Esophagus muscularis mucosa (tissue), 4 donors: ENCODE data around the gene CCDC47. TPM values are rescaled to one million over a fixed set of nuclear protein-coding genes. Genes with fewer than 3 reads are reported as not detected.
"Not testable (repeated sequence)": the region's sequence is repeated elsewhere in the genome, so short reads cannot be mapped to it uniquely, and the experiment has no call there.

Experiments
- DNase-seq: peaks from one replicate; pipeline ENCODE4 v3.0.0-alpha.2; 2017; ENCODE audit errors: extremely low spot score
- H3K27ac ChIP-seq, 4 donors: fragments of 200-600 bp; sonication (generic); replicated peaks in 1 of 4; 1 replicate in 3 of 4; 2 replicates in 1 of 4; pipeline ENCODE4 v1.5.1; 2016 to 2019; ENCODE audit warnings: mild to moderate bottlenecking in 1 of 4
- H3K27me3 ChIP-seq, 4 donors: fragments of 200-600 bp; sonication (generic); one replicate each; pipeline versions ENCODE4 v1.5.1 to v1.6.0; 2016 to 2019
- H3K36me3 ChIP-seq, 4 donors: fragments of 200-600 bp; sonication (generic); one replicate each; pipeline ENCODE4 v1.5.1; 2016 to 2019
- H3K4me1 ChIP-seq, 4 donors: fragments of 200-600 bp; sonication (generic); one replicate each; pipeline ENCODE4 v1.5.1; 2016 to 2019
- H3K4me3 ChIP-seq, 4 donors: fragments of 200-600 bp; sonication (generic); 1 replicate in 2 of 4; 2 replicates in 2 of 4; pipeline ENCODE4 v1.5.1; 2016 to 2019; ENCODE audit warnings: mild to moderate bottlenecking in 4 of 4, moderate library complexity in 1 of 4
- H3K9me3 ChIP-seq, 4 donors: fragments of 200-600 bp; sonication (generic); 1 replicate in 3 of 4; 2 replicates in 1 of 4; pipeline ENCODE4 v1.5.1; 2016 to 2019
- CTCF ChIP-seq, 3 experiments: fragments of 200-600 bp in 2 of 3; fragments of 450-650 bp in 1 of 3; sonication (generic) in 2 of 3; IDR thresholded peaks; one replicate each; pipeline ENCODE4 v1.5.1; 2017 to 2019; ENCODE audit warnings: antibody characterized with exemption in 3 of 3, mild to moderate bottlenecking in 2 of 3, moderate library complexity in 1 of 3
- EP300 ChIP-seq: sonication (generic); formaldehyde crosslinking; IDR thresholded peaks from one replicate; pipeline ENCODE4 v1.6.1; 2017; ENCODE audit warnings: antibody characterized with exemption
- POLR2A ChIP-seq: fragments of 450-650 bp; IDR thresholded peaks from one replicate; pipeline ENCODE4 v1.6.1; 2017; ENCODE audit warnings: antibody characterized with exemption, moderate library complexity, mild to moderate bottlenecking, low read depth
- POLR2AphosphoS5 ChIP-seq, 2 donors: sonication (generic); formaldehyde crosslinking; IDR thresholded peaks; one replicate each; pipeline ENCODE4 v1.6.1; 2017; ENCODE audit warnings: antibody characterized with exemption in 2 of 2
- WGBS: methylation state at CpG from one replicate; pipeline ENCODE4 v1.1.5; 2018; 5-methylcytosine and 5-hydroxymethylcytosine counted together
- intact Hi-C: fragments of 100-400 bp; cut with DNase I; formaldehyde crosslinking; loops from one replicate; pipeline ENCODE4 v1.15.1; 2023
- total RNA-seq, 4 donors: library from RNA; depleted of rRNA; stranded (reverse); fragments of >200 nt; gene quantifications; one replicate each; pipeline versions ENCODE4 v1.1.0 to v1.2.1, GENCODE V29; 2016

Gene CCDC47
- total RNA-seq, 4 donors from 2014 or later = 47.3 to 60.7 (median 56.2) TPM

DNA sequence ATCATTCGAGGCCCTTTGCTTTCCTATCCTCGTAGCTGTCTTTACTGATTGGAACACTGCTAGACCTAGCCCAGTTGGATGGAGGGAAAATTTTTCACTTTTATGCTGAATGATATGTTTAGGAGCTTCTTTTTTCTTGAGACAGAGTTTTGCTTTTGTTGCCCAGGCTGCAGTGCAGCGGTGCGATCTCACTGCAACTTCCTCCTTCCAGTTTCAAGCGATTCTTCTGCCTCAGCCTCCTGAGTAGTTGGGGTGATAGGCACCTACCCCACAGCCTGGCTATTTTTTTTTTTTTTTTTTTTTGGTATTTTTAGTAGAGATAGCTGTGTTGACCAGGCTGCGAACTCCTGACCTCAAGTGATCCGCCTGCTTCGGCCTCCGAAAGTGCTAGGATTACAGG lies 36.6 kb upstream of the CCDC47 start:
- intact Hi-C loops = no loop called here
- TF ChIP-seq CTCF (IDR thresholded peaks at IDR 0.05) (no peak), EP300 (no peak), POLR2A (no peak), POLR2AphosphoS5 (IDR thresholded peaks at IDR 0.05) (no peak)
- Histone ChIP-seq H3K4me1 (no peaks in the 10 kb centered on the region), H3K9me3 (no peaks in the 10 kb centered on the region), H3K27ac (no peak overlapping the region), H3K4me3 (no peak overlapping the region), H3K27me3 (no peaks in the 10 kb centered on the region), H3K36me3 (peaks cover 93 to 100% (median 98%) of the 10 kb centered on the region in 4 donors)
- 82% methylated on average over 9 of the region's 9 CpGs for WGBS
- DNase-seq = no peak

DNA sequence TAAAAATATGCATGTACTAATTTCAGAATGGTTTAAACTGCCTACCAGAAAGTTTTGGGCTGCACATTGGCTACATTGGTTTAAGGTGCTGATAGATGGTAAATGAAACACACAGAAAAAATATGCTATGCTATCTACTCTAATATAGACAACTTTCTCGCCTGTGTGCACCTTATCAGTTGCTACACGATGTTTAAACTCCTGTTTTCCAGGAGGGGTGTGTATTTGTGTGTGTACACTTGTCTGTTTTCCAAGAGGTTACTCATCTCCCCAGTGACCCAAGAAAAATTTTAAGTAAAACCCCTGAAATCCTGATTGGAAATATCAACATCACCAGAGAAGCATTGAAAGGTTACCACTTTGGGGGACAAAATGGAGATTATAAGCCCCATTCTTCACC lies 32.2 kb upstream of the CCDC47 start:
- DNase-seq = no peak
- no peak overlapping the region for H3K27ac ChIP-seq
- H3K27me3 ChIP-seq = no peaks in the 10 kb centered on the region
- H3K4me3 ChIP-seq = no peak overlapping the region
- 85% methylated on average over 2 of the region's 2 CpGs for WGBS
- peaks cover 68 to 100% (median 96%) of the 10 kb centered on the region in 4 donors for H3K36me3 ChIP-seq
- no peaks in the 10 kb centered on the region for H3K4me1 ChIP-seq
- no peaks in the 10 kb centered on the region for H3K9me3 ChIP-seq
- intact Hi-C loops = no loop called here
- no peak for TF ChIP-seq POLR2A
- no peak for TF ChIP-seq POLR2AphosphoS5 (IDR thresholded peaks at IDR 0.05)
- no peak for TF ChIP-seq EP300
- TF ChIP-seq CTCF (IDR thresholded peaks at IDR 0.05) = no peak

GRCh38 chr17:63804328-63804727 lies 30.9 kb upstream of the CCDC47 start:
- DNase-seq = no peak
- H3K36me3 ChIP-seq = peaks cover 68 to 100% (median 96%) of the 10 kb centered on the region in 4 donors
- H3K9me3 ChIP-seq = no peaks in the 10 kb centered on the region
- intact Hi-C loops = no loop called here
- no peaks in the 10 kb centered on the region for H3K4me1 ChIP-seq
- no peak overlapping the region for H3K27ac ChIP-seq
- TF ChIP-seq POLR2A = no peak
- no peak for TF ChIP-seq POLR2AphosphoS5 (IDR thresholded peaks at IDR 0.05)
- no peak for TF ChIP-seq CTCF (IDR thresholded peaks at IDR 0.05)
- no peak for TF ChIP-seq EP300
- WGBS = 64% methylated on average over 1 of the region's 1 CpG
- H3K4me3 ChIP-seq = no peak overlapping the region
- H3K27me3 ChIP-seq = no peaks in the 10 kb centered on the region

DNA sequence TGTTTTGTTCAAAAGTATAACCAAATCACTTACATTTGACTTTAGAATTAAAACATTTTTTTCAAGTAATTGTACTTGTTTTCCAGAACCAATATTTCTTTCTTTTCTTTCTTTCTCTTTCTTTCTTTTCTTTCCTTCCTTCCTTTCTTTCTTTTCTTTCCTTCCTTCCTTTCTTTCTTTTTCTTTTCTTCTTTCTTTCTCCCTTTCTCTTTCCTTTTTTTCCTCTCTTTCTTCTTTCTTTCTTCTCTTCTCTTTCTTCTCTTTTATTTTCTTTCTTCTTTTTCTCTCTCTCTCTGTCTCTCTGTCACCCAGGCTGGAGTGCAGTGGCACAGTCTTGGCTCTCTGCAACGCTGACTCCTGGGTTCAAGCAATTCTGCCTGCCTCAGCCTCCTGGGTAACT lies 27.4 kb upstream of the CCDC47 start:
- Histone ChIP-seq H3K36me3 (peaks cover 62 to 100% (median 94%) of the 10 kb centered on the region in 4 donors), H3K9me3 (no peaks in the 10 kb centered on the region), H3K4me3 (no peak overlapping the region), H3K27me3 (no peaks in the 10 kb centered on the region), H3K27ac (no peak overlapping the region), H3K4me1 (no peaks in the 10 kb centered on the region)
- intact Hi-C loops = no loop called here
- TF ChIP-seq POLR2A (no peak), EP300 (no peak), CTCF (IDR thresholded peaks at IDR 0.05) (no peak), POLR2AphosphoS5 (IDR thresholded peaks at IDR 0.05) (no peak)
- 88% methylated on average over 1 of the region's 1 CpG for WGBS
- no peak for DNase-seq

DNA sequence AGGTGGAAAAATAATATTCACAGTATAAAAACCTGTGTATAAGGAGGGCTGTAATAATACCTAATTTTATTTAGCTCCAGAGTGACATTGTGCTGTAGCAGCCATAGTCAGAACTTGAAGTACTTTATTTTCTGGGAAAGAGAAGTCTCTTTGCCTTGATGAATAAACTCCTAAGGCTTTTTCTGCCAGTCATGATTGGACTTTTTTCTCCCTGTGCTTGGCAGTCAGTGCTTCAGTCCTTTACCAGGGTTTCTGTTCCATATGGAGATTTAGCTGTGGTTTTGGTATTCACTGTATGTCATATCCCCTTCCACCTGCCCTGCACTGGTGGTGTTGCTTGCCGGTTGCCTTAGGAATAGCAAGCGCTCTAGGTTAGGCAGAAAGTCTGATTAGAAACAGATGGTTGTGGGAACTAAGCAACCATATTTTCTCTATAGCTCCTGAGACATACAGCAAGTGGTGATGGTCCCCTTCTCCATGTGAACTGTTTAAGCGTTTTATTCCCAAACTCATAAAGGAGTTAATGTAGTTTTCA lies 25.2 kb upstream of the CCDC47 start:
- no peak overlapping the region for H3K27ac ChIP-seq
- peaks cover 79 to 100% (median 95%) of the 10 kb centered on the region in 4 donors for H3K36me3 ChIP-seq
- TF ChIP-seq CTCF (IDR thresholded peaks at IDR 0.05) (no peak), POLR2A (no peak), EP300 (no peak), POLR2AphosphoS5 (IDR thresholded peaks at IDR 0.05) (no peak)
- intact Hi-C loops = no loop called here
- no peak for DNase-seq
- no peaks in the 10 kb centered on the region for H3K27me3 ChIP-seq
- H3K9me3 ChIP-seq = no peaks in the 10 kb centered on the region
- no peak overlapping the region for H3K4me3 ChIP-seq
- WGBS = 94% methylated on average over 3 of the region's 3 CpGs
- H3K4me1 ChIP-seq = no peaks in the 10 kb centered on the region

GRCh38 chr17:63796375-63796774 lies 23.0 kb upstream of the CCDC47 start:
- H3K4me3 ChIP-seq, DNase-seq, H3K27ac ChIP-seq, H3K4me1 ChIP-seq, H3K9me3 ChIP-seq, H3K27me3 ChIP-seq, intact Hi-C loops: not testable (repeated sequence)
- 92% methylated on average over 10 of the region's 10 CpGs for WGBS
- H3K36me3 ChIP-seq = peaks cover 78 to 100% (median 90%) of the 10 kb centered on the region in 4 donors
